Thyroid gland (tissue), 4 donors: ENCODE data around the gene EIF2S2.

ENCODE experiments used
- CTCF ChIP-seq, 6 experiments: fragments of 200-600 bp in 3 of 6; fragments of 450-650 bp in 3 of 6; sonication (generic) in 3 of 6; IDR thresholded peaks; one replicate each; pipeline ENCODE4 v1.5.1; 2016 to 2019; ENCODE audit warnings: antibody characterized with exemption in 6 of 6, mild to moderate bottlenecking in 2 of 6, inconsistent platforms in 1 of 6, moderate library complexity in 1 of 6
- POLR2A ChIP-seq, 2 donors: fragments of 450-650 bp; IDR thresholded peaks; one replicate each; pipeline ENCODE4 v1.6.1; 2017; ENCODE audit warnings: antibody characterized with exemption in 2 of 2, mild to moderate bottlenecking in 2 of 2, moderate library complexity in 1 of 2

GRCh38 chr20:34072778-34073177 lies 39.3 kb downstream of the EIF2S2 start:
- TF ChIP-seq CTCF (IDR thresholded peaks at IDR 0.05) (no peak), POLR2A (IDR thresholded peaks at IDR 0.05) (no peak)
